ENCODE measurements around the gene WDR88. TPM values are rescaled to one million over a fixed set of nuclear protein-coding genes. Genes with fewer than 3 reads are reported as not detected.

Gene WDR88
- total RNA-seq, 1 donor from 2014 or later, result not detected

DNA sequence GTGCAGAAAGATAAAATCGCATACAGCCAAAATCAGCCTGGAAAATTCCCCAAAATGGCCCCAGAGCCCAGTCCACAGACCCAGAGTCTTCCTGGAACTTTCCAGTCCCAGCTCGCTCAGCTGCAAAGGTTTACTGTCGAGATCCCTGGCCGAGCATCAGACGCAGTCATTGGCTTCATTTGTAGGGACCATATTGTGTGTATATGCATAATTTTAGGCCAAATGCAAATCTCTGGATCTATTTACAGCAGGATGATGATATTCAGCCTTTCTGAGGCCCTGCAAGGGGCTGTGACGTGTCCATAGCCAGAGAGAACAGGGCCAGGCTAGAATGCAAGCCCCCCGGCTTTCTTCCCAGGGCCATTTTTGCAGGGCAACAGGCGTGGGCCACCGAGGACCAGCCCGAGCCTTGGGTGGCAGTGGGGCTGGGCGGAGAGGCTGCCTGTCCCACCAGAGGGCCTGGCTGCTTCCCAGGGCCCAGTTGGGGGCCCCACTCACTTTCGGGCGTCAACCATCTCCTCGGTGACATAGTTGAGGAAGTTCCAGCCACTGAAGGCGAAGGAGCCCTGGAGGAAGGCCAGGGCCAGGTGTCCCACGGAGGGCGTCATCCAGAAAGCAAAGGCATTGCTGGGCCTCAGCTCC is 80.0 kb downstream of the WDR88 start:
- no peaks in the 10 kb centered on the region for H3K36me3 ChIP-seq (ENCODE audit: control insufficient read depth, insufficient read depth, low read length)
- H3K27me3 ChIP-seq (ENCODE audit: control insufficient read depth, insufficient read depth, low read length), result no peaks in the 10 kb centered on the region
- no peak overlapping the region for H3K4me3 ChIP-seq (ENCODE audit: low read depth, low read length)
- FAIRE-seq, result no peak
- TF ChIP-seq, protein P1, sequence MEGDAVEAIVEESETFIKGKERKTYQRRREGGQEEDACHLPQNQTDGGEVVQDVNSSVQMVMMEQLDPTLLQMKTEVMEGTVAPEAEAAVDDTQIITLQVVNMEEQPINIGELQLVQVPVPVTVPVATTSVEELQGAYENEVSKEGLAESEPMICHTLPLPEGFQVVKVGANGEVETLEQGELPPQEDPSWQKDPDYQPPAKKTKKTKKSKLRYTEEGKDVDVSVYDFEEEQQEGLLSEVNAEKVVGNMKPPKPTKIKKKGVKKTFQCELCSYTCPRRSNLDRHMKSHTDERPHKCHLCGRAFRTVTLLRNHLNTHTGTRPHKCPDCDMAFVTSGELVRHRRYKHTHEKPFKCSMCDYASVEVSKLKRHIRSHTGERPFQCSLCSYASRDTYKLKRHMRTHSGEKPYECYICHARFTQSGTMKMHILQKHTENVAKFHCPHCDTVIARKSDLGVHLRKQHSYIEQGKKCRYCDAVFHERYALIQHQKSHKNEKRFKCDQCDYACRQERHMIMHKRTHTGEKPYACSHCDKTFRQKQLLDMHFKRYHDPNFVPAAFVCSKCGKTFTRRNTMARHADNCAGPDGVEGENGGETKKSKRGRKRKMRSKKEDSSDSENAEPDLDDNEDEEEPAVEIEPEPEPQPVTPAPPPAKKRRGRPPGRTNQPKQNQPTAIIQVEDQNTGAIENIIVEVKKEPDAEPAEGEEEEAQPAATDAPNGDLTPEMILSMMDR (IDR thresholded peaks at IDR 0.05; ENCODE audit: insufficient read depth, low read length, severe bottlenecking), result no peak
- no peak for DNase-seq (ENCODE audit: low read depth)

DNA sequence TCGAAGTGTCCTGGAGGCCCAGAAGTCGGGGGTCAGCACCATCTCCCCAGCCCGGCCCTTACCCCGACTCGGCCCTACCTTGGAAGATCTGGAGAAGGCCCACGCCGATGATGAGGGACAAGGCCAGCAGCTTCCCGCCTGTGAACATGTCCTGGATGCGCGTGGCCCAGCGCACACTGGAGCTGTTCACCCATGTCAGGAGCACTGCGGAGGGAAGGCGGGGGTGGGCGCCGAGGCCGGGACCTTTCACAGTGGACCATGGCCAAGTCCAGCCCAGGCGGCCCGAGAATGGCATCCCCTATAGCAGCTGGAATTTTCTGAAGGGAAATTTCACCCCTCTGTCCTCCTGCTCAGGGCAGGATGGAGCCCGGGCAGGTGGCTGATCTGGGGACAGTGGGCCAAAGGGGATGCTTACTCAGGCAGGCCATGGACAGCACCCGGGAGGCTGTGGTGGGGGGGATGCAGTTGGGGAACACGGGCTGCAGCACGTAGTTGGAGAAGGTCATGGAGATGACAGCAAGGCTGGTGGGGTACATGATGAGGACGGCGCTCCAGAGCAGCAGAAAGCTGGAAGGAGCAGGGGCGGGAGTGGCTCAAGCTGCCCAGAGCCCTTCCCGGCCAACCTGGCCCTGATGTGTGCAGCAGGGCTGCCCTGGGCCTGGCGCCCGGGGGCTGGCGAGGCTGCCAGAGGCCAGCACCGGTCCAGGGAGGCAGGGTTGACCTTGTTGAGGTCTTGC is 80.7 kb downstream of the WDR88 start:
- no peaks in the 10 kb centered on the region for H3K36me3 ChIP-seq (ENCODE audit: control insufficient read depth, insufficient read depth, low read length)
- no peak for FAIRE-seq
- no peak for DNase-seq (ENCODE audit: low read depth)
- TF ChIP-seq, protein P1 (IDR thresholded peaks at IDR 0.05; ENCODE audit: insufficient read depth, low read length, severe bottlenecking), result no peak
- H3K4me3 ChIP-seq (ENCODE audit: low read depth, low read length), result no peak overlapping the region
- no peaks in the 10 kb centered on the region for H3K27me3 ChIP-seq (ENCODE audit: control insufficient read depth, insufficient read depth, low read length)

DNA sequence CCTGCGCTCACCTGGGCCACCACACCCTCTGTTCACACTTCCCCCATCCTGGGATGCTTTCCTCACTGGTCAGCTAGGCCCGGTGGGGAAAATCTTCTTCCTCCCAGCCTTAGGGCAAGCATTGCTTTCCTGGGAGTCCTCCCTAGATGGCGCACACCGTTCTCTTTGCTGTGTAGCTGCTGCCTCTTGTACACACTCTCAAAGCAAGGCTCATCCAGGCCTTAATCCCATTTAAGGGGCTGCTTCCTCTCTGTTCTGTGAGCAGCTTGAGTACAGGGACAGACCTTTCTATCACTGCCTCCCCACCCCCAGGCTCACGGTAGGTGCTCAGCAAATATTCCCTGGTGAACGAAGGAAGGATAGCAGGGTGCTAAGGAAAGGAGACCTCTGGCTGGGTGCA is 82.7 kb downstream of the WDR88 start:
- peak; percentile 10 for DNase-seq (ENCODE audit: low read depth)
- FAIRE-seq, result no peak
- Histone ChIP-seq H3K27me3 (ENCODE audit: control insufficient read depth, insufficient read depth, low read length) (no peaks in the 10 kb centered on the region), H3K4me3 (ENCODE audit: low read depth, low read length) (no peak overlapping the region), H3K36me3 (ENCODE audit: control insufficient read depth, insufficient read depth, low read length) (no peaks in the 10 kb centered on the region)
- TF ChIP-seq, protein P1 (IDR thresholded peaks at IDR 0.05; ENCODE audit: insufficient read depth, low read length, severe bottlenecking), result peak; percentile 16

DNA sequence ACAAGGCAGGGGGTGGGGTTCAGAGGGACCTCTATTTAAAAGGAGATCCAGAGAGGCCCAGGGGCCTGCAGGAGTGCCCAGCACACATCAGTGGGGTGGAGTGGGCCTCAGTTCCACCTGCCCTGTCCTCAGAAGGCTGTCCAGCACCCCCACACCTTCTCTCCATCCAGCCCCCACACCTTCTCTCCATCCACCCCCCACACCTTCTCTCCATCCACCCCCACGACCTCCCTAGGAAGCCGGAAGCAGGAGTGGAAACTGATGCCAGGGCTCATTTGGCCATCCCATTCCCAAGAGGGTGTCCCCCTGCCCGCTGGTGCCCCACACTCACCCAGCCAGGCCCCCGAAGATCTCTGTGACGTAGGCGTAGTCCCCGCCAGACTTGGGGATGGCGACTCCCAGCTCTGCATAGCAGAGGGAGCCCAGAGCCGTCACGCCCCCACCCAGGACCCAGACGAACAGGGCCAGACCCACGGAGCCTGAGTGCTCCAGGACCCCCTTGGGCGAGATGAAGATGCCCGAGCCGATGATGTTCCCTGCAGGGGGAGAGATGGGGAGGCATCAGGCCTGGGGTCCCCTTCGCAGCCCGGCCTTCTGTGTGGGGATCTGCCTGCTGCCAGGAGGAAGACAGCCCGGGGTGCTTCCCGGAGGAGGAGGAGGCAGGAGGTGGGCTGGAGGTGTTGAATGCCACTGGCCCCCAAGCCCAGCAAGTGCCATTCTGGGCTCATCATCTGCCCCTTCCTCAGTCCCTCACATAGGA is 83.7 kb downstream of the WDR88 start:
- Histone ChIP-seq H3K27me3 (ENCODE audit: control insufficient read depth, insufficient read depth, low read length) (no peaks in the 10 kb centered on the region), H3K4me3 (ENCODE audit: low read depth, low read length) (no peak overlapping the region)
- DNase-seq (ENCODE audit: low read depth), result no peak

DNA sequence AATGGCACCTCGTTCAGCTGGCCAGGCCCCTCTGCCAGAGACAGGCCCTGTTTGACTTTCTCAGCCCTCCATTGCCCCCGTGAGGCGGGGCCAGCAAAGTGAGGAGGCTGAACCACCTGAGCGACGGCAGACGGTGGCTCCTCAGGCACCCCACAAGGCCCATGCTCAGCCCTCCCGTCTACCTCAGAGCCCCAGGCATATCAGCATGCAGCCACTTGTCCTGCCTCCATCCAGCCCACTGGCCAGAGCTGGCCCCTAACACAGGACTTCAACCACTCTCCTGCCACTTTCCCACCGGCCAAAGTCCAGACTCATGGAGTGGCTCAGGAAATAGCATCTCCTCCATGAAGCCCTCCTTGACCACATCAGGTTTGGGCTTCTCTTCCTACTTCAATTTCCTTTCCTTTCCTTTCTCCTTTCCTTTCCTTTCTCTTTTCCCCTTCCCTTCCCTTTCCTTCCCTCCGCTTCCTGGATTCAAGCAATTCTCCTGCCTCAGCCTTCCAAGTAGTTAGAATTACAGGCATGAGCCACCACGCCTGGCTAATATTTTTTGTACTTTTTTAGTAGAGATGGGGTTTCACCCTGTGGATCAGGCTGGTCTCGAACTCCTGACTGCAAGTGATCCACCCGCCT is 84.4 kb downstream of the WDR88 start:
- FAIRE-seq, result no peak

More for the DNA sequence above, 83.7 kb downstream of the WDR88 start:
- H3K36me3 ChIP-seq (ENCODE audit: control insufficient read depth, insufficient read depth, low read length), result no peaks in the 10 kb centered on the region
- no peak for FAIRE-seq
- TF ChIP-seq, protein P1 (IDR thresholded peaks at IDR 0.05; ENCODE audit: insufficient read depth, low read length, severe bottlenecking), result no peak

More for the DNA sequence above, 84.4 kb downstream of the WDR88 start:
- no peak overlapping the region for H3K4me3 ChIP-seq (ENCODE audit: low read depth, low read length)
- TF ChIP-seq, protein P1 (IDR thresholded peaks at IDR 0.05; ENCODE audit: insufficient read depth, low read length, severe bottlenecking), result no peak
- no peaks in the 10 kb centered on the region for H3K27me3 ChIP-seq (ENCODE audit: control insufficient read depth, insufficient read depth, low read length)
- no peak for DNase-seq (ENCODE audit: low read depth)
- no peaks in the 10 kb centered on the region for H3K36me3 ChIP-seq (ENCODE audit: control insufficient read depth, insufficient read depth, low read length)

Data from bronchial epithelial cell (primary cell).